Transverse colon (tissue), 4 donors: ENCODE data around the gene SMCO3. TPM values are rescaled to one million over a fixed set of nuclear protein-coding genes. Genes with fewer than 3 reads are reported as not detected.

Experiments used
- DNase-seq: peaks from one replicate; pipeline ENCODE4 v3.0.0-alpha.2; 2019
- H3K27ac ChIP-seq, 4 donors: fragments of 200-600 bp; sonication (generic); 2 replicates each; pipeline ENCODE4 v1.5.1; 2016 to 2018; ENCODE audit warnings: inconsistent platforms in 4 of 4
- H3K27me3 ChIP-seq: fragments of 200-600 bp; sonication (generic); 2 replicates; pipeline ENCODE4 v1.5.1; 2017; ENCODE audit warnings: inconsistent platforms
- H3K36me3 ChIP-seq, 4 donors: fragments of 200-600 bp; sonication (generic); 2 replicates each; pipeline ENCODE4 v1.5.1; 2017 to 2019; ENCODE audit warnings: inconsistent platforms in 4 of 4
- H3K4me1 ChIP-seq, 4 donors: fragments of 200-600 bp; sonication (generic); 2 replicates each; pipeline ENCODE4 v1.5.1; 2017 to 2020; ENCODE audit warnings: inconsistent platforms in 4 of 4
- H3K4me3 ChIP-seq, 4 donors: fragments of 200-600 bp; sonication (generic); 1 replicate in 1 of 4; 2 replicates in 3 of 4; pipeline versions ENCODE4 v1.5.1 to v1.6.1; 2017 to 2019; ENCODE audit warnings: inconsistent platforms in 4 of 4
- H3K9me3 ChIP-seq, 2 donors: fragments of 200-600 bp; sonication (generic); 2 replicates each; pipeline ENCODE4 v1.5.1; 2017 to 2019; ENCODE audit warnings: inconsistent platforms in 2 of 2
- CTCF ChIP-seq, 5 experiments: fragments of 200-600 bp in 3 of 5; fragments of 450-650 bp in 2 of 5; sonication (generic) in 3 of 5; IDR thresholded peaks; 1 replicate in 2 of 5; 2 replicates in 3 of 5; pipeline ENCODE4 v1.5.1; 2016 to 2017; ENCODE audit warnings: antibody characterized with exemption in 5 of 5, inconsistent platforms in 3 of 5, mild to moderate bottlenecking in 2 of 5, moderate library complexity in 1 of 5
- EP300 ChIP-seq: sonication (generic); formaldehyde crosslinking; IDR thresholded peaks from one replicate; pipeline ENCODE4 v1.6.1; 2017; ENCODE audit warnings: antibody characterized with exemption, low read depth
- POLR2A ChIP-seq: fragments of 450-650 bp; IDR thresholded peaks from one replicate; pipeline ENCODE4 v1.6.1; 2016; ENCODE audit warnings: antibody characterized with exemption, mild to moderate bottlenecking, moderate library complexity
- POLR2AphosphoS5 ChIP-seq, 3 donors: sonication (generic); formaldehyde crosslinking; IDR thresholded peaks; one replicate each; pipeline ENCODE4 v1.6.1; 2016; ENCODE audit warnings: antibody characterized with exemption in 3 of 3
- WGBS, 2 donors: methylation state at CpG; one replicate each; pipeline ENCODE4 v1.1.5; 2018; ENCODE audit warnings: low coverage in 1 of 2; 5-methylcytosine and 5-hydroxymethylcytosine counted together
- in situ Hi-C, 4 donors: fragments of 200-750 bp; cut with MboI; loops; one replicate each; pipeline versions ENCODE4 v1.15.0 to v1.15.1; 2017; ENCODE audit warnings: low sequenced_read_pairs in 3 of 4, low pct_ligation_motif_present in 1 of 4, low pct_unique_long_range_greater_than_20kb in 1 of 4
- intact Hi-C: fragments of 100-400 bp; cut with DNase I; formaldehyde crosslinking; loops from one replicate; pipeline ENCODE4 v1.15.1; 2023; ENCODE audit warnings: low total_unique reads
- total RNA-seq, 4 donors: library from RNA; depleted of rRNA; stranded (reverse); fragments of >200 nt; gene quantifications; one replicate each; pipeline ENCODE4 v1.1.0, GENCODE V29; 2016

Gene SMCO3
- total RNA-seq, 4 donors from 2014 or later: not detected

GRCh38 chr12:14846042-14846587, 32.1 kb upstream of the SMCO3 start:
- intact Hi-C loops (loop anchor here (5.0 to 10.0 kb wide), 2 partner anchors 151 to 299 kb away; no protein-coding TSS in a partner anchor), in situ Hi-C loops (loop anchor here (5.0 to 25.0 kb wide), 4 partner anchors 151 to 666 kb away; partner anchors contain the start of gene RERG (in 2 of the 4))
- Histone ChIP-seq H3K27ac (peak overlapping the region in 3 of 4 donors; percentile 5 to 22 (median 20)), H3K4me1 (peaks cover 10 to 46% (median 27%) of the 10 kb centered on the region in 4 donors), H3K9me3 (no peaks in the 10 kb centered on the region), H3K27me3 (no peaks in the 10 kb centered on the region), H3K36me3 (no peaks in the 10 kb centered on the region), H3K4me3 (no peak overlapping the region)
- DNase-seq: no peak
- 38 to 41% methylated on average over 3 of the region's 3 CpGs for WGBS, 2 donors
- no peak for TF ChIP-seq EP300
- no peak for TF ChIP-seq POLR2A
- no peak for TF ChIP-seq CTCF (IDR thresholded peaks at IDR 0.05)
- TF ChIP-seq POLR2AphosphoS5 (IDR thresholded peaks at IDR 0.05): no peak

GRCh38 chr12:14845350-14845750, 31.4 kb upstream of the SMCO3 start:
- TF ChIP-seq POLR2A (no peak), CTCF (IDR thresholded peaks at IDR 0.05) (peak; percentile 69 to 89 (median 73))
- Histone ChIP-seq H3K9me3 (no peaks in the 10 kb centered on the region), H3K4me3 (no peak overlapping the region), H3K27ac (peak overlapping the region in 3 of 4 donors; percentile 5 to 22 (median 20)), H3K27me3 (no peaks in the 10 kb centered on the region), H3K4me1 (peaks cover 10 to 53% (median 28%) of the 10 kb centered on the region in 4 donors), H3K36me3 (no peaks in the 10 kb centered on the region)
- in situ Hi-C loops (loop anchor here (5.0 to 25.0 kb wide), 4 partner anchors 152 to 667 kb away; partner anchors contain the start of gene RERG (in 2 of the 4)), intact Hi-C loops (loop anchor here (5.0 to 10.0 kb wide), 2 partner anchors 152 to 299 kb away; no protein-coding TSS in a partner anchor)
- DNase-seq: peak; percentile 49
- WGBS, 2 donors: 16 to 17% methylated on average over 3 of the region's 3 CpGs

GRCh38 chr12:14844401-14844800, 30.4 kb upstream of the SMCO3 start:
- TF ChIP-seq CTCF (IDR thresholded peaks at IDR 0.05) (no peak), EP300 (no peak), POLR2A (no peak), POLR2AphosphoS5 (IDR thresholded peaks at IDR 0.05) (no peak)
- H3K4me3 ChIP-seq: no peak overlapping the region
- DNase-seq: no peak
- no peaks in the 10 kb centered on the region for H3K9me3 ChIP-seq
- H3K4me1 ChIP-seq: peaks cover 10 to 58% (median 28%) of the 10 kb centered on the region in 4 donors
- intact Hi-C loops: loop anchor here (5.0 to 10.0 kb wide), 2 partner anchors 300 to 378 kb away; partner anchors contain the start of gene RERG
- in situ Hi-C loops: loop anchor here in 3 of 4 donors (5.0 to 25.0 kb wide), 4 partner anchors 153 to 668 kb away; partner anchors contain the start of gene RERG (in 2 of the 3)
- H3K27me3 ChIP-seq: no peaks in the 10 kb centered on the region
- no peaks in the 10 kb centered on the region for H3K36me3 ChIP-seq
- no peak overlapping the region for H3K27ac ChIP-seq

- TF ChIP-seq EP300: no peak
- no peak for TF ChIP-seq CTCF (IDR thresholded peaks at IDR 0.05)
- TF ChIP-seq POLR2AphosphoS5 (IDR thresholded peaks at IDR 0.05): no peak
- TF ChIP-seq POLR2A: no peak
- Histone ChIP-seq H3K27ac (peak within 1 kb of the TSS; percentile 26 to 51 (median 44)), H3K9me3 (no peaks in the 10 kb centered on the region), H3K4me3 (no peak within 1 kb of the TSS), H3K27me3 (no peaks in the 10 kb centered on the region), H3K36me3 (no peaks in the 10 kb centered on the region), H3K4me1 (peaks cover 10 to 58% (median 28%) of the 10 kb centered on the region in 4 donors)
- 81 to 86% methylated on average over 3 to 10 of the region's 10 CpGs for WGBS, 2 donors
- intact Hi-C loops: loop anchor here (5.0 to 10.0 kb wide), 2 partner anchors 301 to 379 kb away; partner anchors contain the start of gene RERG
- no peak for DNase-seq
- in situ Hi-C loops: loop anchor here in 3 of 4 donors (5.0 to 25.0 kb wide), 4 partner anchors 154 to 669 kb away; partner anchors contain the start of gene RERG (in 2 of the 3)
These were observed 29.5 kb upstream of the SMCO3 start, which contains the start of gene ART4 for GRCh38 chr12:14843425-14843887. ART4 (minus strand) TSS chr12:14843526; CDS start chr12:14843113, 413 bp downstream.
